Measurements from ENCODE around the gene HSPG2.

Gene HSPG2

GRCh38 chr1:21874328-21874727, 62.8 kb downstream of the HSPG2 start:
- no peak overlapping the region for H3K27ac ChIP-seq
- TF ChIP-seq CTCF (IDR thresholded peaks at IDR 0.05) (no peak), ZFX (IDR thresholded peaks at IDR 0.05; ENCODE audit: borderline replicate concordance) (no peak)

- H3K27ac ChIP-seq = no peak overlapping the region
Observed at GRCh38 chr1:21873761-21874160, 63.3 kb downstream of the HSPG2 start.

GRCh38 chr1:21873174-21873573, 63.9 kb downstream of the HSPG2 start:
- no peak overlapping the region for H3K27ac ChIP-seq
- TF ChIP-seq ZFX (IDR thresholded peaks at IDR 0.05; ENCODE audit: borderline replicate concordance) = no peak
- no peak for TF ChIP-seq CTCF (IDR thresholded peaks at IDR 0.05)

More at GRCh38 chr1:21873761-21874160, 63.3 kb downstream of the HSPG2 start:
- TF ChIP-seq ZFX (IDR thresholded peaks at IDR 0.05; ENCODE audit: borderline replicate concordance) = no peak
- no peak for TF ChIP-seq CTCF (IDR thresholded peaks at IDR 0.05)

- H3K27ac ChIP-seq = no peak overlapping the region
- TF ChIP-seq CTCF (IDR thresholded peaks at IDR 0.05) (no peak), ZFX (IDR thresholded peaks at IDR 0.05; ENCODE audit: borderline replicate concordance) (no peak)
Observed at GRCh38 chr1:21872445-21873079, 64.5 kb downstream of the HSPG2 start.

- no peak for TF ChIP-seq ZFX (IDR thresholded peaks at IDR 0.05; ENCODE audit: borderline replicate concordance)
- TF ChIP-seq CTCF (IDR thresholded peaks at IDR 0.05) = no peak
- no peak overlapping the region for H3K27ac ChIP-seq
Observed at GRCh38 chr1:21871943-21872342, 65.2 kb downstream of the HSPG2 start.

- H3K27ac ChIP-seq = no peak overlapping the region
- TF ChIP-seq ZFX (IDR thresholded peaks at IDR 0.05; ENCODE audit: borderline replicate concordance) (no peak), CTCF (IDR thresholded peaks at IDR 0.05) (no peak)
Observed at GRCh38 chr1:21870611-21871010, 66.5 kb downstream of the HSPG2 start.

GRCh38 chr1:21869620-21870121, 67.4 kb downstream of the HSPG2 start:
- H3K27ac ChIP-seq = no peak overlapping the region
- no peak for TF ChIP-seq CTCF (IDR thresholded peaks at IDR 0.05)
- no peak for TF ChIP-seq ZFX (IDR thresholded peaks at IDR 0.05; ENCODE audit: borderline replicate concordance)

All from 22Rv1 (cell line).